ENCODE data around the gene KRT38. TPM values are rescaled to one million over a fixed set of nuclear protein-coding genes. Genes with fewer than 3 reads are reported as not detected.

KRT38 gene
- total and polyA plus RNA-seq, 9 donors = not detected

- Histone ChIP-seq H3K36me3 (no peaks in the 10 kb centered on the region), H3K27me3 (no peaks in the 10 kb centered on the region), H3K9me3 (no peaks in the 10 kb centered on the region), H3K27ac (no peak overlapping the region), H3K4me3 (no peak overlapping the region), H3K4me1 (ENCODE audit: insufficient read depth) (peaks cover 4% of the 10 kb centered on the region)
- WGBS, 3 donors = 96 to 100% (median 97%) methylated on average over 4 of the region's 4 CpGs
- intact Hi-C loops (cut with DNase I) = no loop called here
- DNase-seq = peak in 1 of 5 donors; percentile 4
- TF ChIP-seq POLR2A (IDR thresholded peaks at IDR 0.05) = no peak
- no peak for TF ChIP-seq CTCF (IDR thresholded peaks at IDR 0.05)
- TF ChIP-seq EP300 (IDR thresholded peaks at IDR 0.05) = no peak
Measured at GRCh38 chr17:41475421-41475820, 34.6 kb upstream of the KRT38 start.

- Histone ChIP-seq H3K27ac (no peak overlapping the region), H3K4me3 (no peak overlapping the region), H3K9me3 (no peaks in the 10 kb centered on the region), H3K27me3 (no peaks in the 10 kb centered on the region), H3K36me3 (no peaks in the 10 kb centered on the region), H3K4me1 (ENCODE audit: insufficient read depth) (peaks cover 4% of the 10 kb centered on the region)
- no peak for TF ChIP-seq EP300 (IDR thresholded peaks at IDR 0.05)
- no peak for TF ChIP-seq CTCF (IDR thresholded peaks at IDR 0.05)
- TF ChIP-seq POLR2A (IDR thresholded peaks at IDR 0.05) = no peak
- peak in 1 of 5 donors; percentile 5 for DNase-seq
- intact Hi-C loops (cut with DNase I) = no loop called here
- WGBS, 3 donors = 66 to 77% (median 71%) methylated on average over 8 of the region's 8 CpGs
Measured at GRCh38 chr17:41474863-41475262, 34.1 kb upstream of the KRT38 start.

GRCh38 chr17:41468346-41468745, 27.6 kb upstream of the KRT38 start:
- Histone ChIP-seq H3K27ac (no peak overlapping the region), H3K4me1 (ENCODE audit: insufficient read depth) (peaks cover 2% of the 10 kb centered on the region), H3K4me3 (no peak overlapping the region), H3K27me3 (no peaks in the 10 kb centered on the region), H3K36me3 (no peaks in the 10 kb centered on the region), H3K9me3 (no peaks in the 10 kb centered on the region)
- TF ChIP-seq EP300 (IDR thresholded peaks at IDR 0.05) = no peak
- no peak for TF ChIP-seq POLR2A (IDR thresholded peaks at IDR 0.05)
- TF ChIP-seq CTCF (IDR thresholded peaks at IDR 0.05) = no peak
- DNase-seq = no peak
- intact Hi-C loops (cut with DNase I) = no loop called here

GRCh38 chr17:41467561-41467960, 26.8 kb upstream of the KRT38 start:
- H3K27ac ChIP-seq = no peak overlapping the region
- H3K4me1 ChIP-seq (ENCODE audit: insufficient read depth) = peaks cover 2% of the 10 kb centered on the region
- no peaks in the 10 kb centered on the region for H3K9me3 ChIP-seq
- intact Hi-C loops (cut with DNase I) = no loop called here
- H3K36me3 ChIP-seq = no peaks in the 10 kb centered on the region
- no peak for DNase-seq
- no peaks in the 10 kb centered on the region for H3K27me3 ChIP-seq
- 49 to 61% (median 55%) methylated on average over 4 of the region's 4 CpGs for WGBS, 3 donors
- TF ChIP-seq POLR2A (IDR thresholded peaks at IDR 0.05) (no peak), CTCF (IDR thresholded peaks at IDR 0.05) (no peak), EP300 (IDR thresholded peaks at IDR 0.05) (no peak)
- H3K4me3 ChIP-seq = no peak overlapping the region

DNA sequence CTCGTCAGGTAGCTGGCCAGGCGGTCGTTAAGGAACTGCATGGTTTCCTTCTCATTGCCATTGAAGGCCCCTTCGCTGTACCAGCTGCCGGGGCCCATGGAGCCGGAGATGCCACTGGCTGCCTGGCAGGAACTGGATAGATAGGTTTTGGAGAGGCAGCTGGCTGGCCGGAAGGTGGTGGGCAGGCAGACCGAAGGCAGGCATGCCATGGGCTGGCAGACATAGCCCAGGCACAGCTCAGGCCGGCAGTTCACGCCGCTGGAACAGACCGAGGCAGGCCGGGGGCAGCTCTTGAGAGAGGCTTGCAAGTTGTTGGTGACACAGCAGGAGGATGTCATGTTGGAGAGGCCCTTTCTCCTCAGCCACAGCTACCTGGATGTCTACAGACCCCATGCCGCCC, 26.2 kb upstream of the KRT38 start, which contains the start of gene KRT32:
TSS of gene KRT32 (minus strand) at position 399 of the 400 bp plus-strand sequence. CDS start at position 338, 61 bp downstream.
- no peaks in the 10 kb centered on the region for H3K27me3 ChIP-seq
- TF ChIP-seq CTCF (IDR thresholded peaks at IDR 0.05) (no peak), POLR2A (IDR thresholded peaks at IDR 0.05) (no peak), EP300 (IDR thresholded peaks at IDR 0.05) (no peak)
- no peaks in the 10 kb centered on the region for H3K36me3 ChIP-seq
- no peak within 1 kb of the TSS for H3K4me3 ChIP-seq
- H3K4me1 ChIP-seq (ENCODE audit: insufficient read depth) = peaks cover 2% of the 10 kb centered on the region
- intact Hi-C loops (cut with DNase I) = no loop called here
- H3K9me3 ChIP-seq = no peaks in the 10 kb centered on the region
- DNase-seq = no peak
- H3K27ac ChIP-seq = no peak within 1 kb of the TSS
- WGBS, 3 donors = 93 to 96% (median 94%) methylated on average over 14 of the region's 14 CpGs

Data from ovary (tissue), 9 donors.